DOHH2 (cell line): ENCODE data around the gene WRAP73.

Experiments
- H3F3A ChIP-seq: fragments of 200-600 bp; sonication (generic), shearing (Covaris generic); 2 replicates; pipeline ENCODE4 v1.6.0; 2016; ENCODE audit warnings: antibody characterized with exemption, mild to moderate bottlenecking; ENCODE audit not compliant: control insufficient read depth, insufficient read depth
- H3K27ac ChIP-seq: fragments of 200-600 bp; sonication (generic); 2 replicates; pipeline ENCODE4 v1.5.1; 2014; ENCODE audit warnings: low read depth, mild to moderate bottlenecking, low read length, moderate library complexity
- H3K27me3 ChIP-seq: fragments of 200-600 bp; sonication (generic); 2 replicates; pipeline ENCODE4 v1.6.1; 2014; ENCODE audit warnings: mild to moderate bottlenecking, low read length, mixed read lengths; ENCODE audit not compliant: control insufficient read depth
- H3K36me3 ChIP-seq: fragments of 200-600 bp; sonication (generic); 2 replicates; pipeline ENCODE4 v1.6.1; 2014; ENCODE audit warnings: mild to moderate bottlenecking, low read length, moderate library complexity, mixed read lengths; ENCODE audit not compliant: control insufficient read depth
- H3K4me1 ChIP-seq: fragments of 200-600 bp; sonication (generic); 2 replicates; pipeline ENCODE4 v1.6.1; 2014; ENCODE audit warnings: mild to moderate bottlenecking, low read length, mixed read lengths; ENCODE audit not compliant: control insufficient read depth
- H3K4me2 ChIP-seq: fragments of 200-600 bp; sonication (generic); 2 replicates; pipeline ENCODE4 v1.6.0; 2014; ENCODE audit warnings: mild to moderate bottlenecking, low read length, moderate library complexity
- H3K4me3 ChIP-seq: fragments of 200-600 bp; sonication (generic); 2 replicates; pipeline ENCODE4 v1.5.1; 2014; ENCODE audit warnings: mild to moderate bottlenecking, low read length, mixed read lengths
- H3K79me2 ChIP-seq: fragments of 200-600 bp; sonication (generic); 2 replicates; pipeline ENCODE4 v1.6.1; 2014; ENCODE audit warnings: mild to moderate bottlenecking, low read length, mixed read lengths; ENCODE audit not compliant: control insufficient read depth
- H3K9me2 ChIP-seq: fragments of 200-600 bp; sonication (generic); replicated peaks from 2 replicates; pipeline ENCODE4 v1.6.1; 2014; ENCODE audit warnings: mild to moderate bottlenecking, low read length, mixed read lengths; ENCODE audit not compliant: control insufficient read depth
- H3K9me3 ChIP-seq: fragments of 200-600 bp; sonication (generic); 2 replicates; pipeline ENCODE4 v1.6.1; 2014; ENCODE audit warnings: antibody characterized with exemption, low read length, mixed read lengths; ENCODE audit not compliant: control insufficient read depth, insufficient read depth
- H4K20me1 ChIP-seq: fragments of 200-600 bp; sonication (generic); 2 replicates; pipeline ENCODE4 v1.6.0; 2014; ENCODE audit warnings: low read depth, mild to moderate bottlenecking, antibody characterized with exemption, low read length, moderate library complexity; ENCODE audit not compliant: control insufficient read depth, insufficient read depth
- EZH2phosphoT487 ChIP-seq: fragments of 200-600 bp; sonication (generic); IDR thresholded peaks from 2 replicates; pipeline ENCODE4 v1.6.1; 2017; ENCODE audit warnings: borderline replicate concordance, mild to moderate bottlenecking, antibody characterized with exemption, low read length, moderate library complexity, mixed read lengths
- TF ChIP-seq, protein P1 (sequence below): fragments of 200-600 bp; sonication (generic); IDR thresholded peaks from one replicate; pipeline ENCODE4 v1.5.1; 2014; ENCODE audit warnings: antibody characterized with exemption, mild to moderate bottlenecking, low read depth, low read length; ENCODE audit not compliant: poor library complexity, severe bottlenecking

The WRAP73 gene

DNA sequence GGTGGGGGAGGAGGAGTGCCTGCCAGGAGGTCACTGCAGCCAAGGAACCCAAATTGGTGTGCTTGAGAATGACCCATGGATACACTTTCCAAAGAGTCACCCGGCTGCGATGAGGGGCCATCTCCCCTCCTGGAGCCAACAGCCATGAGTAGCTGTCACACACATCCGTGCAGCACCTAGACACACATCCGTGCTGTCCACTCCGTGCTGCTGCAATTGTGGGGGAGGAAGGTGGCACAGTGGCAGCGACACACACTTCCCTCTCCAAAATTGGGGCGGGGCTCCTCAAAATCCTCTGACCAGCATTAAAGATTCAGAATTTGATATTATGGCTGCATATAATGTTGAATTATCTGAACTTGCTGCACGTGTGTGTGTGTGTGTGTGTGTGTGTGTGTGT, 18.2 kb upstream of the WRAP73 start:
- Histone ChIP-seq H3K79me2 (peaks cover 45% of the 10 kb centered on the region), H3K27ac (peak overlapping the region; percentile 97), H3K9me3 (no peaks in the 10 kb centered on the region), H3K4me3 (peak overlapping the region; percentile 21; the same call in 1 of the 2 replicates), H3K4me1 (peaks cover 74% of the 10 kb centered on the region), H3K36me3 (no peaks in the 10 kb centered on the region), H3F3A (peaks cover 30% of the 10 kb centered on the region), H3K4me2 (peak overlapping the region; percentile 99), H4K20me1 (no peaks in the 10 kb centered on the region), H3K27me3 (no peaks in the 10 kb centered on the region), H3K9me2 (no peaks in the 10 kb centered on the region)
- TF ChIP-seq EZH2phosphoT487 = no peak
- TF ChIP-seq, protein P1, sequence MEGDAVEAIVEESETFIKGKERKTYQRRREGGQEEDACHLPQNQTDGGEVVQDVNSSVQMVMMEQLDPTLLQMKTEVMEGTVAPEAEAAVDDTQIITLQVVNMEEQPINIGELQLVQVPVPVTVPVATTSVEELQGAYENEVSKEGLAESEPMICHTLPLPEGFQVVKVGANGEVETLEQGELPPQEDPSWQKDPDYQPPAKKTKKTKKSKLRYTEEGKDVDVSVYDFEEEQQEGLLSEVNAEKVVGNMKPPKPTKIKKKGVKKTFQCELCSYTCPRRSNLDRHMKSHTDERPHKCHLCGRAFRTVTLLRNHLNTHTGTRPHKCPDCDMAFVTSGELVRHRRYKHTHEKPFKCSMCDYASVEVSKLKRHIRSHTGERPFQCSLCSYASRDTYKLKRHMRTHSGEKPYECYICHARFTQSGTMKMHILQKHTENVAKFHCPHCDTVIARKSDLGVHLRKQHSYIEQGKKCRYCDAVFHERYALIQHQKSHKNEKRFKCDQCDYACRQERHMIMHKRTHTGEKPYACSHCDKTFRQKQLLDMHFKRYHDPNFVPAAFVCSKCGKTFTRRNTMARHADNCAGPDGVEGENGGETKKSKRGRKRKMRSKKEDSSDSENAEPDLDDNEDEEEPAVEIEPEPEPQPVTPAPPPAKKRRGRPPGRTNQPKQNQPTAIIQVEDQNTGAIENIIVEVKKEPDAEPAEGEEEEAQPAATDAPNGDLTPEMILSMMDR = no peak

- Histone ChIP-seq H4K20me1 (no peaks in the 10 kb centered on the region), H3F3A (peaks cover 30% of the 10 kb centered on the region), H3K27ac (peak overlapping the region; percentile 97), H3K9me3 (no peaks in the 10 kb centered on the region), H3K4me1 (peaks cover 85% of the 10 kb centered on the region), H3K36me3 (no peaks in the 10 kb centered on the region; the same call in 1 of the 2 replicates), H3K79me2 (peaks cover 67% of the 10 kb centered on the region), H3K4me2 (peak overlapping the region; percentile 99), H3K4me3 (peak overlapping the region; percentile 80), H3K27me3 (no peaks in the 10 kb centered on the region), H3K9me2 (no peaks in the 10 kb centered on the region)
- no peak for TF ChIP-seq EZH2phosphoT487
Measured at GRCh38 chr1:3664700-3665375, 14.9 kb upstream of the WRAP73 start.

DNA sequence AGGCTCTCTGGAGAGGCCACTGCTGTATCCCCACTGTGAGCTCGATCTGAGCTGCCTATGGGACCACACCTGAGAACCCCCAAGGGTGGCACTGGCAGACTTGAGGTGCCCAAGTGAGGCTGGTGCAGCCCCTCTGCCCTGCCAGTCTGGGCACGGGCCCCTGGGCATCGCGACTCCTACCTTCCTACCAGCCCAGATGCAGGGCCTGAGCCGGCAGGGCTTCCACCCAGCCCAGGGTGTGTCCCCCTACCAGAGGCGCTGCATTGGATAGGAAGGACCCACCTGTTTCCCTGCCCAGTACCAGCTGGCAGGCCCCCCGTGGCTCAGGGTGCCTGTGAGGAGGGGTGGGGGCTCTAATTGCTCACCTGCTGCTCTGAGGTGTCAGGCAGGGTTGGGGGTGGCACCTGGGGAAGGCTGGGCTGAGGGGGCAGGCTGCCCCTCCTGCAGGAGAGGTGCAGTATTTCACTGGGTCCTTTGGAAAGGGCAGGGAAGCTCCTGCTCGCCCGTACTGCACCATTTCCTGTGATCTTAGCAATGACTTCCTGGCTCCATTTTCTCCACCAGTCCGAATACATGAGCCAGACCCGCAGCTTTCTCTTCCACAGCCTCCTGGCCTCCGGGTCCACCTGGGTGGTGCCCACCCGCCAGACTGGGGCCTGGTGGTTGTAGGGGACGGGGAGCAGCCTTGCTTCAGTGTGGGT, 14.2 kb upstream of the WRAP73 start:
- H4K20me1 ChIP-seq = no peaks in the 10 kb centered on the region
- peak overlapping the region; percentile 97 for H3K27ac ChIP-seq
- H3K4me3 ChIP-seq = peak overlapping the region; percentile 80
- H3K79me2 ChIP-seq = peaks cover 67% of the 10 kb centered on the region
- H3F3A ChIP-seq = peaks cover 30% of the 10 kb centered on the region
- H3K9me2 ChIP-seq = no peaks in the 10 kb centered on the region
- TF ChIP-seq, protein P1 = no peak
- TF ChIP-seq EZH2phosphoT487 = no peak
- H3K9me3 ChIP-seq = no peaks in the 10 kb centered on the region
- peaks cover 92% of the 10 kb centered on the region for H3K4me1 ChIP-seq
- H3K36me3 ChIP-seq = no peaks in the 10 kb centered on the region; the same call in 1 of the 2 replicates
- H3K27me3 ChIP-seq = no peaks in the 10 kb centered on the region
- peak overlapping the region; percentile 99 for H3K4me2 ChIP-seq
